ENCODE data around the gene APOE.
A peak's percentile ranks its signal among the peaks of the same experiment; 100 is the strongest.

Gene APOE

GRCh38 chr19:44927746-44928145, 22.1 kb downstream of the APOE start:
- no peak for TF ChIP-seq CTCF (IDR thresholded peaks at IDR 0.05; ENCODE audit: borderline replicate concordance, control extremely low read depth, extremely low read depth, insufficient read depth, missing control alignments)
- DNase-seq (ENCODE audit: low spot score) = no peak
- in situ Hi-C loops (cut with MboI; ENCODE audit: low sequenced_read_pairs, unreplicated experiment) = no loop called here

DNA sequence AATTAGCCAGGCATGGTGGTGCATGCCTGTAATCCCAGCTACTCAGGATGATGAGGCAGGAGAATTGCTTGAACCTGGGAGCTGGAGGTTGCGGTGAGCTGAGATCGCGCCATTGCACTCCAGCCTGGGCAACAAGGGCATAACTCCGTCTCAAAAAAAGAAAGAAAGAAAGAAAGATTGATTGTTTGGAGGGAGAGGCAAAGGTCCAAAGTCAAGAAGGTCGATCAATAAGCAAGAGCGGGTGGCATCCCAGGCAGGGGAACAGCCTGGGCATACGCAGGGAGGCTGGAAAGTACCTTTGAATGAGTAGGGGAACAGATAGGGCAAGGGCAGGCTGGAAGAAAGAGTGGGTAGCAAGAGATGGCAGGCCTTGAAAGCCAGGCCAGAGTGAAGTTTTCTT, 24.5 kb downstream of the APOE start:
- in situ Hi-C loops (cut with MboI; ENCODE audit: low sequenced_read_pairs, unreplicated experiment) = no loop called here
- DNase-seq (ENCODE audit: low spot score) = no peak
- no peak for TF ChIP-seq CTCF (IDR thresholded peaks at IDR 0.05; ENCODE audit: borderline replicate concordance, control extremely low read depth, extremely low read depth, insufficient read depth, missing control alignments)

GRCh38 chr19:44931541-44931940, 25.9 kb downstream of the APOE start:
- no peak for DNase-seq (ENCODE audit: low spot score)
- in situ Hi-C loops (cut with MboI; ENCODE audit: low sequenced_read_pairs, unreplicated experiment) = no loop called here
- TF ChIP-seq CTCF (IDR thresholded peaks at IDR 0.05; ENCODE audit: borderline replicate concordance, control extremely low read depth, extremely low read depth, insufficient read depth, missing control alignments) = no peak

- no peak for TF ChIP-seq CTCF (IDR thresholded peaks at IDR 0.05; ENCODE audit: borderline replicate concordance, control extremely low read depth, extremely low read depth, insufficient read depth, missing control alignments)
- in situ Hi-C loops (cut with MboI; ENCODE audit: low sequenced_read_pairs, unreplicated experiment) = no loop called here
- DNase-seq (ENCODE audit: low spot score) = no peak
Measured at GRCh38 chr19:44939668-44940067, 34.1 kb downstream of the APOE start.

DNA sequence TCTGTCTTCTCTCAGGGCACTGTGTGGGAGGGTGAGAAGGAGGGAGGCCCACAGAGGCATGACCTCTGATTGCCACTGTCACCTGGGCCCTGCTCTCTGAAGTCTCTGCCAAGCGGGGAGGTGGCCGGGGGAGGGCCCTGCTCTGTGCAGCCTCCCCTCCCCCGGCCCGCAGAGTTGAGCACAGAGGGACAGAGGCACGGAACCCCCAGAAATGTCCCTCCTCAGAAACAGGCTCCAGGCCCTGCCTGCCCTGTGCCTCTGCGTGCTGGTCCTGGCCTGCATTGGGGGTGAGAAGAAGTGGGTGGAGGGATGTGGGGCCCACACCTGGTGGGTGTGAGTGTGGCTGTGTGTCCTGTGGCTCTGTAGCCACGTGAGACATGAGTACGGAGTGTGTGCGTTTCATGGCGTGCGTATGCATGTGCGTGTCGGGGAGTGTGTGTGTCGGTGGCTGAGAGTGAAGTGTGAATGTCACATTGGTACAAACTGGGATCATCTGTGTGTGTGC, 36.5 kb downstream of the APOE start, which contains the start of gene APOC4:
Gene APOC4 (plus strand): TSS at position 171 of the 505 bp plus-strand sequence. CDS start 41 bp downstream, at position 212.
- peak; percentile 40 for DNase-seq (ENCODE audit: low spot score)

GRCh38 chr19:44943801-44944249, 38.2 kb downstream of the APOE start:
- TF ChIP-seq CTCF (IDR thresholded peaks at IDR 0.05; ENCODE audit: borderline replicate concordance, control extremely low read depth, extremely low read depth, insufficient read depth, missing control alignments) = no peak
- peak; percentile 92 for DNase-seq (ENCODE audit: low spot score)
- in situ Hi-C loops (cut with MboI; ENCODE audit: low sequenced_read_pairs, unreplicated experiment) = no loop called here

More for the DNA sequence above, 36.5 kb downstream of the APOE start, which contains the start of gene APOC4:
- no peak for TF ChIP-seq CTCF (IDR thresholded peaks at IDR 0.05; ENCODE audit: borderline replicate concordance, control extremely low read depth, extremely low read depth, insufficient read depth, missing control alignments)
- in situ Hi-C loops (cut with MboI; ENCODE audit: low sequenced_read_pairs, unreplicated experiment) = no loop called here
